Measurements from ENCODE around the gene SLC23A3.
A peak's percentile ranks its signal among the peaks of the same experiment; 100 is the strongest.

The SLC23A3 gene

DNA sequence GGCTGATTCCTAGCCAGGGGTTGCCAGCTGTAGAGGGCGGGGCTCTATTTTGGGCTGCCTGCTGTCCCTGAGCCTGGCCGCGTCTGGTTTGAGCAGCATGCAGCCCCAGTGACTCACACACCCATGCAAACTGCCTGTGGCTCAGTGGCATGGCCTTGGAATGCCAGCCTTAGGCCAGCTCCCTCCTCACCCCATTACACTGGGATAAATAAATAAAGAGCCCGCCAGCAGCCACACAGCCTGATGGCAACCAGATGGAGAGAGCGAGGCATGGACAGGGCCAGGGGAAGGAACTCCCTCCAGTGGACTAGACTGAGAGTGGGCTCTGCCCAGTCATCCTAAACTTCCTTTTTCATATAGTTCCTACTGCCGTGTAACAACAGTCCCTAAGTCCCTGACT, 27.5 kb downstream of the SLC23A3 start:
- no peak for DNase-seq (ENCODE audit: low read depth, low spot score)

DNA sequence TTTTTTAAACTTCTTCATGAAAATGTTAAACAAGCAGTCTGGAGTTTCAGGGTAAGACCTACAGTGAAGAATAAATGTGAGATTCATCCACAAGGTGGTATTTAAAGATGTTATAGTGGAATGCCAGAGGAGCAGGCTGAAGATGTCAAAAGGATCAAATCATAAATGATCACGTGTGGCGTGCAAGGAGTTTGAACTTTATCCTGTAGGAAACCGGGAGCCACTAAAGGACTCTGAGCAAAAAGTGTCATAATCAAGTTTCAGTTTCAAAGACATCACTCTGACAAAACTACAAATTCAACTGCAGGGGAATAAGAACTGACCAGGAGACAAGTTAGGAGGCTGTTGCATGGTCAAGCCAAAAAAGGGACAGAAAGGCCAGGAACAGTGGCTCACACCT, 29.1 kb downstream of the SLC23A3 start:
- DNase-seq (ENCODE audit: low read depth, low spot score) = no peak

DNA sequence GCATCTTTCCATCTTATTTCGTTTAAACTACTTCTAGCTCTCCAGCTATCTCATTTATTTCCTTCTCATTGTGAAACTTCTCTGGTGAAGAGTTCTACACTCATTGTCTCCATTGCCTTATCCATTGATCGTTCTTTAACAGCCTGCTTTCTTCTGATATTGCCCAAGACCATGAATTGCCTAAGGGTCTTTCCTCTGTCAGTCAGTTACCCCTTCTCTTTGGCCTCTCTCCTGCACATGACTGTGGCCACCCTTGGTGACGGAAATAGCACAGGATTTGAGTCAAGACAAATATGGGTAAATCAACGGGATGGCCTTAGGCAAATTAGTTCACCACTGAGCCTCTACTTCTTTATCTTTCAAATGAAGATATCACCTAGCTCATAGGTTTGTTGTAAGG, 35.9 kb downstream of the SLC23A3 start:
- DNase-seq (ENCODE audit: low read depth, low spot score) = no peak

DNA sequence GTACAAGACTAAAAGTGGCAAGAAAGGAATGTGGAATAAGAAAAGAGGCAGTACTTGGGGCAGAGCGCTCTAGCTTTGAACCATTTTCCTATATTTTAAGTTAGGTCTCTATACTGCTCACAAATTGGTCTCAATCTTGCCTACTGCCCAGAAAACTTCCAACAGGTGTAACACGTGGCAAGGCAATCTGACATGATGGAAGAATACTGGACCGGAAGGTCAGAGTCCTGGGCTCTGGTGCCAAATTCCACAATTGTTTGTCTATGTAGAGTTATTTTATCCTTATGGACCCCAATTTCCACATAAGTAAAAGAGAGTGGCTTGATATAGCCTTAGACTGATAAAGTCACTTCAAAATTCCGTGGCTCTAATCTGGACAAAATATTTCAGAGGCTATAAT, 38.1 kb downstream of the SLC23A3 start:
- no peak for DNase-seq (ENCODE audit: low read depth, low spot score)

DNA sequence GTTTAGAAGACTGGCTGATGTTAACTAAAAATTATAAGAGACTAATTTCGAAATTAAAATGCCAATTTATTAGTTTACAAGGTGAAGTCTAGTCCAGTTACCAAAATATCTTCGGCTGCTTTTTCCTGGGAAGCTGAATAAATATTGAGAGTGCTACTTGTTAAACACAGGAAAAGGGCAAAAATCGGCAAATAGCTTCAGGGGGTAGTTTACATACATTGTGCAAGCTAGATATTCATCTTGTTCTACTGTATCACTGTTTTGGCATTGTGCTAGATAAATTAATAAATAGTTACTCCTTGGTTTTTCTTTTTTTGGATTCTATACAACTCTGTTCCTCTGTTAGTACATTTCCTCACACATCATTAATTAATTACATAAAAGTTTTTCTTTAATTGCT, 38.5 kb downstream of the SLC23A3 start:
- no peak for DNase-seq (ENCODE audit: low read depth, low spot score)

DNA sequence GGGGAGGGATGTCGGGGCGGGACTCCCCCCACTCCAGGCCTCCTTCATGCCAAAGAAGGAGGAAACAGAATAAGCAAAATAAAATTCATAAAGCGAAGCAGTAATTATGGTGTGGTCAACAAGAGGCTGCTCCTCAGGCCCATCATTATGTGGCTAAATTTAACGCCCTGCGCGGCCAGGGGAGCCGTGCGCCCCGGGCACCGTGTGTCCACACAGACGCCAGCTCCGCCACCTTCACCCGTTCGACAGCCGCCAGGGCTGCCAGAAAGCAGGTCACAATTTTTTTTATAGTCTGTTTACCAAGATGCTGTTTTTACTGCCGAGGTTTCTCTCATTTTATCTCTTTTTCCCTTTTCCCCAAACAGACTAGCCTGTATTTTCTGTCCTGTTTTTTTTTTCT, 40.2 kb downstream of the SLC23A3 start:
- DNase-seq (ENCODE audit: low read depth, low spot score) = no peak

DNA sequence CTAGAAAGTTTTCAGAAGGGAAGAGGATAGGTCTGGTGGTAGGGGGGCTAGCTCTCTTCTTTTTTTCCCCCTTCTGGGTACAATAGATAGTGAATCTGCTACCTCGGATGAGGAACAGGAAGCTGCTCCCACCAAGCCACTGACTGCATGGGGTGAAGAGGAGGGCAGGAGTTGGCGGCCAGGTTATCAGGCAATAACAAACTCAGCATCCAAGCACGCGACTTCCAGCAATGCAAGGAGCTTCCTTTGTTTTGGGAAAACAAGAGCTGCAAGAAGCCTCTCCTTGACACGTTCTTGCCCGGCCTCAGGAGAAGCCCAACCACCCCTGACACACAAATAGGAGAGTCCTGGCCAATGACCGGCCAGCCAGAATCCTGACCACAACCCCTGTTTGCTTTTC, 41.4 kb downstream of the SLC23A3 start:
- DNase-seq (ENCODE audit: low read depth, low spot score) = no peak

DNA sequence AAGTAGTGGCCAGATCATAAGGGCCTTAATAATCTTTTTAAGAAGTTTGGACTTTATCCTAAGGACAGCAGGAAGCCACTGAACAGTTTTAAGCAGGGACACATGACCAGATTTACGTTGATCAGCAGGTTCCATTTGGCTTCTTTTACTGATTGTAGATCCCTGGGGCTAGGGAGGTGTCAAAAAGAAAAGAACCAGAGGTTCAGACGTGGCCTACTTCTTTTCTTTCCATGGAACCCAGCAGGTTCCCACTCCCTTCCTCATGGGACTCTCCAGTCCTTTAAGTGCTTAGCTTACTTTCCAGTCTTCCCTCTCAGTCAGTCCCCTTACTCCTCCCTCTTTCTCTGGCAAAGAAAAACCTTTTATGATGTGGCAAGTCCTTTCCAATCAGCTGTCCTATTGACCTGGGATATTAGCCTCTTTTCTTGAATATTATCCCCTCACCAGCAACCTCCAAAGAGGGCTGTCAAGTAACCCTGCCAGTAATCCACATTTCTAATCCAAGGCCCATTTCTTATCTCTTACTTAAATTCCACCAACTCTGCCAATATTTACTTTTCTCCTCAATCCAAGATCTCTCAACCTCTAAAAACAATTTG, 42.7 kb downstream of the SLC23A3 start:
- DNase-seq (ENCODE audit: low read depth, low spot score) = no peak

DNA sequence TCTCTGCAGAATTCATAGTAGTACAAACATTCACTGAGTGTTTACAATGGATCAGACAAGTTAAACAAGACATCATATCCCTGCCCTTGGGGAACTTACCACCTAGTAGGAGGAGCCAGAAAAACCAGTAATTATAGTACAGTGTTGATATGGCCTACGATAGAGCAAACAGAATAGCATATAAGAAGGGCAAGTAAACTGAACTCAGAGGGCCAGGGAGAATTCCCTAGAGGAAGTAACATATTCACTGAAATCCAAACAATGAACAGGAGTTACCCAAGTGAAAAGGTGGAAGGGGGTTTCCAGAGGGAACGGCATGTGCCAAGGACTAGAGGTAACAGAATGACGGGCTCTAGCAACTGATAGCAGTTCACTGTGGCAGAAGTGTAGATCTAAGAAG, 43.3 kb downstream of the SLC23A3 start:
- DNase-seq (ENCODE audit: low read depth, low spot score) = no peak

DNA sequence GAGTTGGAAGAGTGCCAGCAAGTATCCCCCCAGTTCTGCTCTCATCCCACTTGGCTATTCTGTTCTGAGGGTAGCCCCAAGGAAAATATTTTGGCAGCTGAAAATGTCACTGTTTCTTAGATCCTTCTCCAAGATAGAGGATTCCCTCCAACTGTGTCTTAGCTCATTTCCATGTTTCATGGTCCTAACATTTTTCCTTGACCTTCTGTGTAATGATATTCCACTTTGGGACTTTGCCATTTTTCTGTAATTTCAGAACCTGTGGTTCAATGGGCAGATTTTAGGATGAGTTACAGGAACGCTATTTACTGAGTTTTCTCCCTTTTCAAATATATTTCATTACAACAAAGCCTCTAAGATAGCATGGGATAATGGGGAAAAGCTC, 44.0 kb downstream of the SLC23A3 start:
- DNase-seq (ENCODE audit: low read depth, low spot score) = no peak

DNA sequence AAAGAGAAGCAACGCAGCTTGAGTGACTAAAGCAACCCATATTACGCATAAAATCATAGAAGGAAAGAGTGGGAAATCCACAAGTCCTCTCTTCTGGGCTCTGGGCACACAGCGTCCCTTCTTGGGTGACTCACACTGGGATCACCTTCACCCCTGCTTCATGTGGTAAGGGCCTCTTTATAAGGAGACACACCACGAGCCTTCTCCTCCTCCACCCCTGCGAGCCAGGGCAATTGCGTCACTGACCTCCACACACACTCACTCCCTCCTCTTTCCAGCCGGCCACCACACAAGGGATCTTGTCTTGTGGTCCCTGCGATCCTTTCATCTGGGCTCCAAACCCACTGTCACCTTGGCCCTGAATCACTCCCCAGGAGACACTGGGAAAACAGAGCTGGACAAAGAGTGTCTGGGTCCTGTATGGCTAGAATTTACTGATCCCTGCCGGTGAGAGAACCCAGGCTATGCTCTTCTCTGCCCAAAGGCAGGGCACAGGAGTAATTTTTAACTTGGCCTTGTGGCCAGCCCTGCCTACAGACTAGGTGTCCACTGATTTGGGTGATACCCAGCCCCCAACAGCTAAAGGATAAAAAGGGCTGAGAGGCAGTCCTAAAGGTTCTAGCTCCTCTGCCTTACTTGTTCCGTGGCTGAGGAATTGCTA, 44.5 kb downstream of the SLC23A3 start:
- no peak for DNase-seq (ENCODE audit: low read depth, low spot score)

DNA sequence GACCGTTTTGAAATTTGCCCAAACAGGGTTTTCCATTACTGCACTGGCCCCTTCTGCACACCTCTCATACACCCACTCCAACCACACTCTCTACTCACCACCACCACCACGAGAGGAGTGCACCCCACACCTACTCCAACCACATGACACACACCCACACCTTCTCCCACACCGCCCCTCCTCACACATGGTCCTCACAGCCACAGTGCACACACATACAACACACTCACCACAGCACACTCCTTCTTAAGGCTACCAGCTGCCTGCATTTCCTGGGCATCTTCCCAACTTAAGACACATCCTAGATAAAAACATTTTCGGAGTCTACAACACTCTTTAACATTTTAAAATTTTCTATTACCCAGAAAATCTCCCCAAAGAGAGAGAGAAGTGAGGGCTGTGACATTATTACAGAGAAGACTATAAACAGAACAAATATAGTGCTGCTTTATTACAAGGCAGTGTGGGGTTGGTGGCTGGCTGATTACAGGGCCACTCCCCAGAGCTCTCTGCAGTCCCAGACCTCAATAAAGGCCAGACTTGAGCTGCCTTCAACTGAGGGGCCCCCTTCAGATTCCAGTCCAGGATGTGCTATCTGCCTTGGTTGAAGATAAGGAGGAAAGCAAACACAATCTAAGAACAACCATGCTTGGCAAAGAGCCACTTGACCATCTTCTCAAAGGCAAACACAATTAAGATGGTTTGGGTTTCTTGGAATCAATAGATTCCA, 45.3 kb downstream of the SLC23A3 start:
- no peak for DNase-seq (ENCODE audit: low read depth, low spot score)

DNA sequence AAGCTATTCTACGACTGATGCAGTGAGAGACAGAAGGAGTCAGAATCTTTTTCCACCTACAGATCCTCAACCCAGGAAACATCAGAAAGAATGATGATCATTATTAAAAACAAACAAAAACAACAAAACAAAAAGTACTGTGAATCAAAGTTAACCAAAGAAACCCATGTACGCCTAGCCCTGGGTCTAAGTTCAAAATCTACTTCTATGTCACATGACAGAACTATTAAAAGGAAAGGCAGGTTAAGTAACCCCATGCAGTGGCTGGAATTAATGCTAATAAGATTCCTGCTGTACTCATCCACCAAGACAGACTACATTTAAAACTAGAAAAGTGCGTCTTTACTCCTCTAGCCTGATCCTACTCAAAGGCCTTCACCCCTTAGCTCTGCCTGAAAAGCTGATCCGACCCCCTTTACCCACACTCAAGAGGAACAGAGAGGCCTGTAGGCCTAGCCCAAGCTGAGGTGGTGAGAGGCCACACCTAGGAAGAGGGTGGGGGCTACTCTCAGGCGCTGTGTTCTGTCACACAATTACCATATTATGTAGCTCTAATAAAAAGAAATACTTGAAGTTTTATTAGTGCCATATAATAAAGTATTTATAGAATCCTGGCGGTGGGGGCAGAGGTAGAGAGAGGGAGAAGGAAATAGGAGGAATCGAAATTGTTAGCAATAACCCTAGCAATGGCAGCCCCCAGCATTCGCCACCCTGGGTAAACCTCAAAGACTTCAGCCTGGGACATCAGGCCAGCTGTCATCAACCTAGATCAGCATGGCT, 46.3 kb downstream of the SLC23A3 start:
- DNase-seq (ENCODE audit: low read depth, low spot score) = no peak

DNA sequence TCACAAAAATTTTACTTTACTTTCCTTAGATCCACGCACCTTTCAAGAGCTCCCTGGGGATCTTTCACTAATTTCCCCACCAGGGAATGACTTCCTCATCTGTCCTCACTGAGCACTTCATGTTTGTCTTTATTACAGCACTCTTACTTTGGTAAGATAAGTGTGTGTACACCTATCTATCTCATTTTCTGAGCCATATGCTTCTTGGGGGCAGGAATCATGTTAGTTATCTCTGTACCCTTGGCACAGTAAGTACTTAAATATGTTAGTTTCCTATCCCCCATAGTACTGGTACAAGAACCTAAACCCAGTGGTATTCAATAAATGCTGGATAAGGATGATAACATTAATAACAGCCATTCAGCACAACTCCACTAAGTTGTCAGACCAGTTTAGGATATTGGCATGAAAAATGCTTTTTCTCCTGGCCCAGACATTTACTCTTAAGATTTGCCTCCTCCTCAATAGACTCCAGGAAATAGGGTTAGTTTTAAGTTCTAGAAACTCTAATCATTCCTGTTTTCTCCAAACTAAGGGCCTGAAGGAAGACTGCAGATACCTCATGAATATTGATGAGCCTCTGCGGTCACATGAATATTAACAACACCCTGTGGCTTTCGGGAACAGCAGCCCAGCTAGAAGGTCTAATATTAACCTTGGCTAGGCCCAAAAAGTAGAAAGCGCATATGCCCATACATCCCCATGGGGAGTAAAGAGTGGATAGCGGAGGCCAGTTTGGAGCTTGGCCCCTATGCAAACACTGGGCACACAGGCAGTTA, 47.4 kb downstream of the SLC23A3 start:
- DNase-seq (ENCODE audit: low read depth, low spot score) = no peak

DNA sequence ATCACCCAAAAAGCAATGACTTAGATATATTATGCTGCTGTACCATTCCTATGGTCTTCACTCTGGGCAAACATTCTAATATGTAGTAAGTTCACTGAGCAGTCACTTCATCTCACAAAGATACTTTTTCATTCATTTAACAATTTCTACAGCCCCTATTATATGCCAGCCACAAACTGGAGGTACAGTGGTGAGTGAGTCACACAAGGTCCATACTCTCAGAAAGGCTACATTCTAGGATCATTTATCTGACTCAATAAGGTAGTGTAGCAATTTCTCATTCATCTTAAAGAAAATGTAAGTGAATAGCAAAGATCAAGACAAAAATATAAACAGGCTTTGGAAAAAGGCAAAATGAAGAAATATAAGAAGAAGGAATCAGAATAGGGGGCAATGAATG, 49.7 kb downstream of the SLC23A3 start:
- no peak for DNase-seq (ENCODE audit: low read depth, low spot score)

DNA sequence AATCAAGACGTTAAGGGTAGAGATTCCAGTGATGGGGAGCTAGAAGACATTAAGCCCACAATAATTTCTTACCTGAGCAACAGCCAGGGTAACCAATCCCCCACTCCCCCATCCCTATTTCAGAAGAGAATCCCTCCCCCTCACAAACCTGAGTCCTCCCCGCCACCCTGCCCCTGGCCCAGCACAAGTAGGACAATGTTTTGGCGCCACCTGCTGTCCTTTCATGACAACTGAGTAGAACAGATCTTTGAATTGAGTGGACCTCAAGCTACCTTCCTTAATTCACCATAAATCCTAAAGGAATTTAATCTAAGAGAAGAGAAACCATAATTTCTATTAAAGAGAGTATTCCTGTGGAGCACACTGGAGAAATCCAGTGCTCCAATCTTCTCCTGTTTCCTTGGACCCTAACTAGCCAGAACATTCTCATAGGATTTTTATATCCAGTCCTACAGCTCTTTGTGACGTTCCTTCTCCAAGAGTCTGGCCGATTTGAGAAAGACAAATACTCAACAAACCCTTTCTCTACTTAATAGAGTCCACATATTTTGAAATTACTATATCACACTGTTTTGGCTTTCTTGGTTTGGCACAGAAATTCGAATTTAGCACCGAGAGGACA, 50.3 kb downstream of the SLC23A3 start:
- peak; percentile 33 for DNase-seq (ENCODE audit: low read depth, low spot score)

DNA sequence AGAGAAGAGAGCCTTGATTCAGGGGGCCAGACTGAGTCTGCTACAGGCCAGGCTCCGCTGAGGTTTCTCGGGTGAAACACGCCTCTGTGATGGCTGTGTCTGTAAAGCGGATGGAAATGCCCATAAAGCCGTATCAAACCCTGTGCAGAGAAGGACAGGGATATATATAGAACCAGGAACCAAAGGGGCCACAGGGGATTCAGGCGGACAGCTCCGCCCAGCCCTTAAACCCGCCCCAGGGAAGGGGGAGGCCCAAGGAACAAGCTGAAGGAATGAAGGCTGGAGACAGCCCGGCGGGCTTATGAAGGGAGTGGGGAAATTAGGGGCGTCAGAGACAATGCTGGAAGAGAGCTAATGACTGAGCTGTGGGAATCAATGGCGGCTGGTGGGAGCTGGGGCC, 51.3 kb downstream of the SLC23A3 start:
- no peak for DNase-seq (ENCODE audit: low read depth, low spot score)

DNA sequence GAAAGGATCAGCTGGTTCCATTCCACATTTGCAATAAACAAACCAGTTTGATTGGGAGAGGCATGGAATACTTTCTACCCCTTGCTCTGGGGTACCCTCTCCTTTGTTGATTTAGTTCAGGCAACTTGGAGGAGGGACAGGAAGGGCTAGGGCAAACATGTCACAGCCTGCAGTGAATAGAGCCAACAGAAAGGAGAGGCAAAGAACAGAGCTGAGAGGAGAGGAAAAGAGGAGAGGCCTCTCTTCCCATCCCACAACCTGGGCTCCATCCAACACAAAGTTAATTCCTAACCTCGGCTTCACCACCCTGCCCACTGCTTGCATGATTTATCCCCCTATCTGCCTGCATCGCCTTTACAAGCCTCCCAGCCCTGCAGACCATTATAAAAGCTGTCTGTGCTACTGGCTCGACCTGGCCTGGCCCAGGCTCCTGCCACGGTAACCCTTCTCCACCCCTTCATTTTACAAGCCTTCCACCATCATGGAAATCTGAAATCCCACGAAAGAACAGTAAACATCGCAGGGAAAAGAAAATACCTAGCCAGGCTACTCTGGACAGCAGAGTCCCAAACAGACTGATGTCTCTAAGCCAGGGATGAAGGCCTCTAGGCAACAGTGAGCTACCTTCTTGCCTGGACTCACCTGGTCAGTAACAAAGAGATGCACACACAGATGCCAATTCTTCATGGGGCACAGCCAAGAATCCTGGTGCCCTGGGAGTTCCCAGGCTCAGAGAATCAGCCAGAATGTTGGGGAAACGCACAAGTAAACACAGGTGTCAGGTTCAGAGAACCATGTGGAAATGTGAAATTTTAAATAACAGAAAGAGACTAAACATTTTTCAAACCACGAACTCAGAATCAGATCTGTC, 52.8 kb downstream of the SLC23A3 start:
- no peak for DNase-seq (ENCODE audit: low read depth, low spot score)

DNA sequence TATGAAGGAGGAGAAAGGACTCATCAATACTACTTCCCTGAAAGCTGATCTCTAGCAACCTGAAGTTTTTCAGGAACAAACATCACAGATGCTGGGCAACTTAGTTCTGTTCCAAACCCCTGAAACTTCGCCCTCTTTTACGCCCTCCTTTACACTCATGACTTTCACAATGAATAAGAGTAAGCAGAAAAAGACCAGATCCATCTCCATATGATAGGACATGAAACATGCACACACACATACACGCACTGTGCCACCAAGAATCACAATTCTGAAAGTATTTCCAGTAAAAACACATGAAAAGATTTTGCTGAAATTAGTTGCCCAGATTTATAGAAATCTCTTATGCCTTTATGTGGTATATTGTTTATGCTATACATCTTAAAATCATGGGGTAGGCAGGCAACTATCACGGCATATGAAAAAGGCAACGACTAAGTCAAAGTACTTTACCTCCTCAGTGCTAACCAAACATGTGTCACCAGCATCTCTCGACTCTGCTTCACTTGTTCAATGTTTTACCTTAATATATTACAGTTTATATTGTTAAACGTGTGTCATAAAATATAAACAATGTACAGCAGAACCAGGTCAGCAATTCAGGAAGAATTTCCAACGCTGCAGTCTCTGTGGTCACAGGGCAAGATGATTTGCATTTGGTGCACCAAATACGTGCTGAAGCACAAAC, 57.0 kb downstream of the SLC23A3 start:
- DNase-seq (ENCODE audit: low read depth, low spot score) = no peak

DNA sequence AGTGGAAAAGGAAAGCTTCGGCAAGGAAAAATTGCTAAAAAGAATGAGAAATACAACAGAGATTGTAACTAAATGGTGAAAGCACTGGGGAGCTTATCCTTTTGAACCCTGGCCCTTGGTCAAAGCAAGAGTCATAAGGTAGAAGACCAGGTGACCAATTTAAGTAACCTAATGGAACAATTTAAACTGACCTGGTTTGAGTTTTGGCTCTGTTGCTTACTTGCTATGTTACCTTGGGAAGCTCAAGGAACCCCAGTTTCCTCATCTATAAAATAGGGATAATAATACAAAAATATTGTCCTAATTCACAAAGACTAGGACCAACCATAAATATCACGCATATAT, 57.8 kb downstream of the SLC23A3 start:
- DNase-seq (ENCODE audit: low read depth, low spot score) = no peak
